NCI-H82 treated with DMSO at 0.1 percent for 48 hours (cell line): ENCODE results near the gene HES6.
A peak's percentile ranks its signal among the peaks of the same experiment; 100 is the strongest.

Experiments
- DNase-seq: peaks from one replicate; lab custom pipeline; 2025; ENCODE audit not compliant: unreplicated experiment; lab: John Stamatoyannopoulos, UW

Gene HES6

GRCh38 chr2:238235856-238236255 lies 4.0 kb downstream of the HES6 start:
- peak; percentile 58 for DNase-seq

- no peak for DNase-seq
Measured at GRCh38 chr2:238235331-238235732, 4.5 kb downstream of the HES6 start.

- DNase-seq, result no peak
Measured at GRCh38 chr2:238233625-238234024, 6.2 kb downstream of the HES6 start.

- no peak for DNase-seq
Measured at GRCh38 chr2:238231809-238232208, 8.0 kb downstream of the HES6 start.

GRCh38 chr2:238231251-238231793 lies 8.5 kb downstream of the HES6 start:
- DNase-seq, result no peak

- DNase-seq, result no peak
Measured at GRCh38 chr2:238230699-238231098, 9.1 kb downstream of the HES6 start.

GRCh38 chr2:238228700-238229099 lies 11.1 kb downstream of the HES6 start:
- no peak for DNase-seq

- no peak for DNase-seq
Measured at GRCh38 chr2:238227587-238228032, 12.2 kb downstream of the HES6 start.

- DNase-seq, result no peak
Measured at GRCh38 chr2:238226698-238227586, 12.9 kb downstream of the HES6 start.

- DNase-seq, result no peak
Measured at GRCh38 chr2:238225911-238226697, 13.7 kb downstream of the HES6 start.

- no peak for DNase-seq
Measured at GRCh38 chr2:238225121-238225520, 14.7 kb downstream of the HES6 start.

- DNase-seq, result no peak
Measured at GRCh38 chr2:238224356-238225035, 15.3 kb downstream of the HES6 start.

- no peak for DNase-seq
Measured at GRCh38 chr2:238220892-238221521, 18.8 kb downstream of the HES6 start.

GRCh38 chr2:238220274-238220891 lies 19.5 kb downstream of the HES6 start:
- no peak for DNase-seq

- DNase-seq, result peak; percentile 55
Measured at GRCh38 chr2:238216651-238217184, 23.1 kb downstream of the HES6 start.

- DNase-seq, result no peak
Measured at GRCh38 chr2:238207006-238207405, 32.8 kb downstream of the HES6 start.

GRCh38 chr2:238203973-238204683 lies 35.7 kb downstream of the HES6 start:
- no peak for DNase-seq

GRCh38 chr2:238203094-238203972 lies 36.5 kb downstream of the HES6 start, which contains the start of gene ILKAP:
Gene ILKAP, minus strand, starts transcription at chr2:238203695. Its CDS starts 142 bp downstream, at chr2:238203553.
- peak; percentile 47 for DNase-seq
